Fibroblast of skin of left biceps (primary cell): ENCODE results near the gene JPT2.
A peak's percentile ranks its signal among the peaks of the same experiment; 100 is the strongest.

Source experiments
- DNase-seq, 2 experiments: peaks; one replicate each; pipeline ENCODE4 v3.0.0-alpha.2; 2013; ENCODE audit warnings: low read depth in 2 of 2

The JPT2 gene, protein sequence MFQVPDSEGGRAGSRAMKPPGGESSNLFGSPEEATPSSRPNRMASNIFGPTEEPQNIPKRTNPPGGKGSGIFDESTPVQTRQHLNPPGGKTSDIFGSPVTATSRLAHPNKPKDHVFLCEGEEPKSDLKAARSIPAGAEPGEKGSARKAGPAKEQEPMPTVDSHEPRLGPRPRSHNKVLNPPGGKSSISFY

DNA sequence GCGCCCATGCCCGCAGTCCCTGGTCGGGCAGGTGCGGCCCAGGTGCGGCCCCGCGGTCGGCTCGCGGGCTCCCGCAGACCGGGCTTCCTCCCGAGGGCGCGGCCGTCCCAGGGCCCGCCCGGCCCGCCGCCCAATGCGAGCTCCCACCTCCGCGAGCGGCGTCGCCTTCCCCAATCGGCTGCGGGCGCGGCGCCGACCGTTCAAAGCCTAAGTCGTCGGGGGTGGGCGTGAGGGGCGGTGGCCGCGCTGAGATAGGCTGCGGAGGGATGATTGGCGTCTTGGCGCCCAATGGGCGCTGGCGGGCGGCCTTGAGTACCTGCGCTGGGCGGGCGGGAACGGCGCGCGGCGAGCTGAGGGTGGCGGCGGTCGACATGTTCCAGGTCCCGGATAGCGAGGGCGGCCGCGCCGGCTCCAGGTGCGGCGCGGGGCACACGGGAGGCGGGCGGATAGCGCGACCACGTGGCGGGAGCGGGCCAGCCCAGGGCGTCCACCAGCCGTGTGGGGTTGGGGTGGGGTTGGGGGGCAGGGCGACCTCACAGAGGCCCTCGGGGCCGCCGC is at the start of gene JPT2:
Gene JPT2, plus strand, starts transcription at position 338 of the 558 bp plus-strand sequence. Its CDS starts 34 bp downstream, at position 372.
- DNase-seq = peak; percentile 86 to 89

DNA sequence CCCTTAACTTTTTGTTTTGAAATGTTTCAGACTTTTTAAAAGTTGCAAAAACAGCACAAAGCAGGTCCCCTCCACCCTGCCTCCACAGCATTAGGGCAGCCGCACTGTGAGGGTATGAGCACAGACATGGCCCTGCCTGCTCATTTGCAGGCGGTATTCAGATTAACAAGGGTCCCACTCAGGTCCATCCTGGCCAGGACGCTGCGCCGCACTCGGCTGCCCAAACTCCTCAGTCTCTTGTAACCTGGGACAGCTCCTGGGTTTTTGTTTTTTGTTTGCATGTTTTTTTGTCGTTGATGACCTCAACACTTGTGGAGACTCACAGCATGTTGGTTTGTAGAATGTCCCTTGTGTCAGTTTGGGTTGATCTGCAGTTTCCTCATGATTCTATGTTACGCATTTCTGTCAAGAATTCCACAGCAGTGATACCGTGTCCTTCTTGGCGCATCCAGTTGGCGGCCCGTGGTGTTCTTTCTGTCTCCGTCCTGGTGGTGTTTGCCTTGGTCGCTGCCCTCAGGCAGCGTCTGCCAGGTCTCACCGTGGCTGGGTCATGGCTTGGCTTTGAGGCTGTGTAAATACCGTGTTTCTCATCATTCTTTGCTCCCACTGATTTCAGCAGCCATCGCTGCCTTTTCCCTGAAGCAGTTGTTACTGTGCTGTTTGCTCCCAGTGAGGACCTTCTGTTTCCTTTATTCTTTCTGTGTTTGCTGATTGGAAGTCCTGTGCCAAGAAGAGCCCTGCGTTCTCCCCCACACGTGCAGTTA is 47.4 kb upstream of the JPT2 start:
- no peak for DNase-seq

DNA sequence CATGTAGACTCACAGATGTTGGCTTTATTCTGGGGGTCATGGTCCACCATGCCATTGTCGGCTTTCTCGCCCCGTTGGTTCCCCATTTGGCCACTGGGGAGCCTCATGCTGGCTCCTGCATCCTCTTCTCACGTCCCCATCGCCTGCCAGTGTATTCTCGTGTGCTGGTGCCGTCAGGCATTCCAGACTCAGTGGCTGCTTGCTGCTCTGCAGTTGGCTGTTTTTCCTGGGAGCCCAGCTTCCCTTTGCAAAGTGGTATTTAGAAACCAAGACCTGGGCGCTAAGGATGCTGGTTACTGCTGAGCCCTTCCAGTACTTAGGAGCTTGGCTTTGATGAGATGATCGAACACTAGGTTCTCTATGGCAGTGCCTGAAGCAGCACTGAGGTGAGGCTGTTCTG is 46.8 kb upstream of the JPT2 start:
- DNase-seq = no peak

DNA sequence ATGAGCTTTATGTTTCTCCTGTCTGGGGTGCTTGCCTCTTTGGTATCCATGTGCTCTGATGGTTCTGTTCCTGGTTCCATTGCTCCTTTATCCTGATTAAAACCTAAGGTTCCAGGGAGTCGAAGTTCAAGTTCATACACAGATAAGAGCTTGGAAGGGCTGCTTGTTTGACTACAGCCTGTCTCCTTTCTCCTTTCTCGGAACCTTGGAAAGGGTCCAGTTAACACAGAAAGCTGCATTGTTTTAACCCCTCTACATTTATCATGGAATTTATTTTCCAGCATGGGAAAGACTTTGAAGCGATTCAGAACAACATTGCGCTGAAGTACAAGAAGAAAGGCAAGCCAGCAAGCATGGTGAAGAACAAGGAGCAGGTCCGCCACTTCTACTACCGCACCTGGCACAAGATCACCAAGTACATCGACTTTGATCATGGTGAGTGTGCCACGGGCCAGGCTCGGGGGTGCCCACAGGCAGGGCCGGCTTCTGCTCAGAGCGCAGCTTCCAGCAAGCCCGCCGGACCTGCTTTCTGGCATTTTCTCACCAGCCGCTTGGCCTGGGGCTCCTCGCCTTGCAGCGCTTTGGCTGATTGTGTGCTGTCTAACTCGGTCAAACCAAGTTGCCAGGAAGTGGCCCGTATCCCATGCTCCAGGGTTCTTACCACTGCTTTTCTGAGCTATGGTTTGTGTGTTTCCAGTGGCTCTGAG is 46.0 kb upstream of the JPT2 start:
- no peak for DNase-seq

DNA sequence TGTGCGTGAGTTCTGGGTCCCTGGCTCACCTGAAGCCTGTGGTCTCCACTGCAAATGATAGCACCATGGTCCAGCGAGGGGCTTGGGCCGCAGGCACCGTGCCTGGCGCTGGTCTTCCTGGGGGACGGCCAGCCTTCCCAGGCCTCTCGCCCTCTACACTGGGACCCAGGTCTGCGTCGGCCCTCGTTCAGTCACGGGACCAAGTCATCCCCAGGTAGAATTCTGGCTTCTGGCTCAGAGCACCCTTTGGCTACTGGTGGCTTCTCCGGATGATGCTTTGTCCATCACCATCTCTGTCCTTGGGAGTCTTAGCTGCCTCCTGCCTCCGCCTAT is 45.5 kb upstream of the JPT2 start:
- DNase-seq = no peak

DNA sequence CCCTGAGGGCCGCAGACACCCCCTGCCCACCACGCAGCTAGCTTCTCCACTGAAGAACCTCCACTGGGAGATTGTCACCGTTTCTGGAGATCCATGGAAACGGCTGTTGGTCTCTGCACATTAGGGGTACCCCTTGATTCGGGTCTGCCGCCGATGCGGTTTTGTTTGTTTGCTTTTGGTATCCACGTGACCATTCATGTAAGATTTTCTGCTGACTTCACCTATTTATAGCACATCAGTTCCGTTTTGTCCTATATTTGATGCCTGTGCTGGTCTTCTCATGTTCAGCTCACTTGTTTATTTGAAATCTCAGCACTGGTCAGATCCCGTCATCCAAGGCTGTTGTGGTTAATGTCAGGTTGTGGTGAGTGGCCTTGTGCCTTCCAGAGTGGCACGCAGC is 44.8 kb upstream of the JPT2 start:
- no peak for DNase-seq

DNA sequence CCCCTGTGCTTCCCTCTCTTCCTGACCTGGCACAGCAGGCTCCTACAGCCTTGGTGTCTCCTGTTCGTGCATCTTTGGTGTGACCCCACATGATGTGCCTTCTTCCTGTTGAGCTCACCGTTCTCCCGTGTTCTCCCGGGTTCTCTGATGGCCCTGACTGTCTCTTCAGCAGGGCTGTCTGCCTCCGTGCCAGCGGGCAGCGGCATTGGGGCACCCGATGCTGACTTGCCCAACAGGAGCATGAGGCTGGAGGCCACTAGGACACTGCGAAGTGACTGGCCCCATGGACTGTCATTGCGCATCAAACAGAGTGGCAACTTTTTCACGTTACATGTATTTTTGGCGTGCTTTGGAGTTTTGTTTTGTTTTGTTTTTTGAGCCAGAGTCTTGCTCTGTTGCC is 43.5 kb upstream of the JPT2 start:
- DNase-seq = no peak

DNA sequence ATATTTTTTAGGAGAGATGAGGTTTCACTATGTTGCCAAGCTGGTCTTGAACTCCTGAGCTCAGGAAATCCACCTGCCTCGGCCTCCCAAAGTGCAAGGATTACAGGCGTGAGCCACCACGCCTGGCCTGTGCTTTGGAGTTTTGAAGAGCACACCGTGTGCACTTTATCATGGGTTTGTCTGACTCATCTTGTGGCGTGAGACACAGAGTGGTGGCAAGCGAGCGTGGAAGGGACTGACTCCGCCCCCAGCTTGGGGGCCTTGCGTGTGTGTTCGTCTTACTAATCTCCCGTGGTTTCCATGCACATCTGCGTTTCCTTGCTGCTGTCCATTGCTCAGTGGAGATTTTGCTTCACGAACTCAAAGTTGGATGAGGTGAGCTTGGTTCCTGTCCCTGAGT is 43.0 kb upstream of the JPT2 start:
- DNase-seq = no peak

DNA sequence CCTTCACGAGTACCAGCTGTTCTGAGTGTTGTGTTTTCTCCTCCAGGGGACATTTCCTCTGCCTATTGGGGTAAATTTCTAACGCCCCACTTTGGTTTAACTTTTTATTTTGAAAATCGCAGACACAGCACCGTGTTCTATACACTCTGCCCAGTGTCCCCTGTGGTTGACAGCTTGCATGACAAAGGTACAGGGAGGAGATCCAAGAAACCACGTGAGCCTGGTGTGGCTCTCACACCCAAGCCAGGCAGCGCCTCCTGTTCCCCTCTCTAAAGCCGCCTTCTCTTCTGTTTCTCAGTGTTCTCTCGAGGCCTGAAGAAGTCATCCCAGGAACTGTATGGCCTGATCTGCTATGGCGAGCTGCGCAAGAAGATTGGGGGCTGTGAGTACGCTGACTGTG is 40.6 kb upstream of the JPT2 start:
- no peak for DNase-seq

DNA sequence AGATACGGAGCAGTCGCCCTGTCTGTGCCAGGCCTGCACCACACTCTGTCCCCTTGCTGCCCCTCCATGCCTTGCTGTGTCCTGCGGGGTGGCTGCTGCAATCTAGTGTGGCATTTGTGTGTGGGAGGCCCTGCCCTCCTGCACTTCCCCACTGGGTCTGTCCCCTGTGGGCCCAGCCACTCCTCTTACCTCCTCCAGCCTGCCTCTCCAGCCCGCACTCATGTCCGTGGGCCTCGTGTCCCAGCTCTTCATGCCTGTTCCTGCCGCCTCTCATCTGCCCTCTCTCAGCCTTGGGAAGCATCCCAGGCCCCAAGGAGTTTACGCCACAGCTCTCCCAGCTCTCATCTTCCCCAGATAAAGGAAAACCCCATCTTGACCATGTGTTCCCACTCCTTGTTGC is 39.3 kb upstream of the JPT2 start:
- no peak for DNase-seq

DNA sequence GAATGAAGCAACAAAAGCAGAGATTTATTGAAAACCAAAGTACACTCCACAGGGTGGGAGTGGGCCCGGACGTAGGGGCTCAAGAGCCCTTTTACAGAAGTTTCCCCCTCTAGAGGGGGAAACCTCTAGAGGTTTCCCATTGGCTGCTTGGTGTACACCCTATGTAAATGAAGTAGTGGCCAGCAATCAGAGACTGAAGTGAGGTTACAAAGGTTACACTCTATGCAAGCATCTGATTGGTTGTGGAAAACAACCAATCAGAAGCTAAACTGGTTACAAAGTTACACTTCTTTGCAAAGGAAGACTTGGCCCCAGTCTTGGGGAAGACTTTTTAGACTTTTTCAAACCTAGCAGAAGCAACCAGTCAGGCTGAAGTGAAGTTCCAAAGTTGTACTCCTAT is 38.8 kb upstream of the JPT2 start:
- no peak for DNase-seq

DNA sequence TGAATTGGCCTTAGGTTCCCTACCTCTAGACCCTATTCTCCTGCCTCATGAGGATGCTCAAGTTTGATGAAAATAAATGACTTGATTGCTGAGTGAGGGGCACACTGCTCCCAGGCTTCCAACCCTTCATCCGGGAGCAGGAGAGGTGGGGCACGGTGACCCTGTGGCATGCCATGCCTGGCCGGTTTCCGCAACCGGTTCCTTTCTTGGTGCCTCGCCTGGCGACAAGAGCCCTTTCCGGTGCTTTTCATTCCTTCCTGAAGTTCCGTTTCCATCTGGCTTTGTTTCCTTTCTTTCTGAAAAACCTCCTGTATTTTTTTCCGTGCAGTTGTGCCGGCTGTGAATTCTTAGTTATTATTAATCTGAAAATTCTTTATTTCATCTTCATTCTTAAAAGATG is 38.2 kb upstream of the JPT2 start:
- DNase-seq = no peak

DNA sequence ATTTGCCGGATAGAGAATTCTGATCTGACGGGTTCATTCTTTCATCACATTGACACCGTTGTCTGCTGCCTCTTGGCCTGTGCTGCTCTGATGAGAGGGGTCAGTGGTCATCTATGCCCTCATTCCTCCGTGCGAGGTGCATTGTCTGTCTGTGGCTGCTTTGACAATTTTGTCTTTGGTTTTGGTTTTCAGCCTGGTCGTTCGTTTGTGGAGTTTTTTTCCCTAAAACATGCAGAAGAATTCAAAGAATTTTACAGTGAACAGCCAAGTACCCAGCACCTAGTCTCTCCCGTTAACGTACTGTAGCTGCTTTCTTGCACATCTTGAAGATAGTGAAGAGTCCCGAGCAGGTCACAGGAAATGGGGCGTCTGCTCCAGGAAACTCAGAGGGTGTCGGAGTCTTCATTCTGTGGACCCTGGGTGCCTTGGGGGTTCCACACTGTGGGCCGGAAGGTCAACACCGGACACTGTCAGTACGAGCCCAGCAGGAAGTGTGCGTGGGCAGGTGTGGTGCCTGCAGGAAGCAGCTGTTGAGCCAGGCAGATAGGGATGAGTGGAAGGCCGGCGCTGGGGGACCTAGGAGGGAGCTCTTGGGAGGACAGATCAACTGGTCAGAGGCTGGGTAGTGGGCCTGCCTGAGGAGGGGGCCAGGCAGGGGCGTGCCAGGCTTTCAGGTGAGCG is 37.7 kb upstream of the JPT2 start:
- DNase-seq = no peak

DNA sequence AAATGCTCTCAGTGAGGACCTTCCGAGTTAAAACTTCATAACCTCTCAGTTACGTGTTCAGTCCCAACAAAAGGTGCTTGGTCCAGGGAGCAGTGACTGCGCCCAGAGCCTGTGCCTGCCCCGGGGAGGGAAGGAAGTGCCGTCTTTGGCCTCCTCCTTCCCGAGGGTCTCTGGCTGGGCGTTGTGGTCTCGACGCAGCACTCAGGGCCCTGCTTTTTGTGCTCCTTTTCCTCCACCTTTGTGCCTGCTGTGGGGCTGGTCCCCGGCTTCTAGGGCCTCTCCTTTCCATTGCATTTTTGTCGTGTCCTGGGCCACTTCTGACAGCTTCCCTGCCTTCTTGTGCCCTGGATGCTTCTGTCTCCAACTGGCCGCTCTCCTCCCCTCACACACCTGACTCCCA is 36.8 kb upstream of the JPT2 start:
- no peak for DNase-seq

DNA sequence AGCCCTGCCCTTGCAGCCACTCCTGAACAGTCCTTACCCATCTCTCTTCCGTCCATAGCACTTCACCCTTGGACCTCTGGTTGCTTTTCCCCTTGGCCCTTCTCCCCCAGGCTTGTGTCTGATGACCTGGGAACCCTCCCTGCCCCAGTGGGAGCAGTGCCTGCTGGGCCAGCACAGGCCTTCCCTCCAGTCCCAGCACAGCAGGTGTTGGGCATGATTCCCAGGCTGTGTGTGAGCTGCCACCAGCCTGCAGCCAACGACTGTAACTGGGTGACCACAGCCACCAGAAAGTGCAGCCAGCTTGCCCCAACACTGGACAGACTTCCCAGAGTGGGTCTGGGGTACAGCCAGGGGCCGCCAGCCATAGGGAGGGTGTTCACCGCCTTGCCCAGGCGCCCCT is 35.9 kb upstream of the JPT2 start:
- no peak for DNase-seq

DNA sequence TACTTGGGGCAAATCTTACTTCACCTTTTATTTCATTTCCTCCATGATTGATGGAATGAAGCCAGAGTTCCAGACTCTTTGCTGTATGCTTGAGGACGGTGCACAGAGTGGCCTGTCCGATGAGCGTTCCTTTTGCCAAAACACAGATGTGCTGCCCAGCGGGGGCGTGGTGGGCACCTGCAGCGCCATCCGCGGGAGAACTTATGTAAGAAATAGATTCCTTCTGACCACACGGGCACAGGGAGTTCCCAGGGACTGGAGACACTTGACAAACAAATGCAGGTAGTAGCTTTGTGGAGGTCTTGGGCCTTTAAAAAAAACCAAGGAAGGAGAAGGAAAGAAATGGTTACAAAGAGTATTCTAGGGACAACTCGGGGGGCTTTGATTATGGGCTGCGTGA is 35.3 kb upstream of the JPT2 start:
- DNase-seq = no peak

DNA sequence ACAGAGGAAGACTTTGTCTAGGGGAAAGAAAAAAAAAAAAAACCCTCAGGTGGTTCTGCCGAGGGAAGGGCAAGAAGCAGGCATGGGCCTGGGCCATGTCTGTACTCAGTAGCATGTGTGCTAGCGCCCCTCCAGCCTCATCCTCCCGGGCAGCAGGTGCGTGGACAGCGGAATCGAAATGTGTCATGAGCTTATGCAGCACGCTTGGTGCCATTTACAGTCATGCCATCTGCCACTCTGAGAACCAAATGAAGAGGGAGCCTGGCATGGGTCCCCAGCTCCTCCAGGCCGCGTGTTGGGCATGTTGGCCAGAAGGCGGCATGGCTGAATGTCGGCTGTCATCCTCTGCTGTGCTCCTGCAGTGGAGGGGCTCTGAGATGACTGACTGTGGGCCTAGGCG is 34.6 kb upstream of the JPT2 start:
- no peak for DNase-seq

DNA sequence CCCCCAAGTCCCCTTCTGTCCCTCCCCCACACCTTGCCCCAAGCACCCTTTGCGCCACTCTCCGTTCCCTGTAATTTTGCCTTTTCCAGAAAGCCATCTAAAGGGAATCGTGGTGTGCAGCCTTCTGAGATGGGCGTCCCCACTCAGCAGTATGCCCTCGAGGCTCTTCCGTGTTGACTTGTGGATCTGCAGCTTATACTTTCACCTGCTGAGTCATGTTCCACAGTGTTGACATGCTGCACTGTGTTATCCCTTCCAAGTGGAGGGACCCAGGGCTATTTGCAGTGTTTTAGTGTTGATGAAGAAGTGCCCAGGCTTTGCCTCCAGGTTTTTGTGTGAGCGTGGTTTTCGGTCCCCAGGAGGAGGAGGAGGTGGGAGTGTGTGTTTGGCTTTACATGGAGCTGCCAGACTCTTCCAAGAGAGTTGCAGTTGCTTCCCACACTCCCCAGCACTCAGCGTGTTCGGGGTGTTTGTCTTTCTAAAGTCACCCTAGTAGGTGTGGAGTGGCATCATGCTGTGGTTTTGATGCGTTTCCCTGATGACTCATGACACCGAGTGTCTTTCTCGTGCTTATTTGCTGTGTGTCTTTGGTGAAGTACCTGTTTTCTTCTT is 32.1 kb upstream of the JPT2 start:
- DNase-seq = no peak

DNA sequence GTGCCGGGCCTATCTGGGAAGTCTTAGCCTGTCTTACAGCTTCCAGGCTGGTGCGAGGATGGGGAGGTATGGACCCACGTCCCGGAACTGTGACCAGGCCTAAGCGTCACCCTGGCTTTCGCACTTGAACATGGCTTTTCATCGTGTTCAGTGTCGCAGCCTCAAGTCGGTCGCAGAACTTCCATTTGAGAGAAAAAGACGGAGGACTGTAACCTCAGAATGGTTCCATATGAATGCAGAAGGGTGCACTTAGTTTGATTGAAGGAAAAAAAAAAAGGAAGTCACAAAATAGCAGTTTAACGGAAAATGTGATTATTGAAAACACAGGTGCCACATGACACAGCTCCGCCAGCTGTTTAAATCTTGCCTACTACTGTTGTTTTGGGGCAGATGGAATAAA is 30.2 kb upstream of the JPT2 start:
- DNase-seq = no peak

DNA sequence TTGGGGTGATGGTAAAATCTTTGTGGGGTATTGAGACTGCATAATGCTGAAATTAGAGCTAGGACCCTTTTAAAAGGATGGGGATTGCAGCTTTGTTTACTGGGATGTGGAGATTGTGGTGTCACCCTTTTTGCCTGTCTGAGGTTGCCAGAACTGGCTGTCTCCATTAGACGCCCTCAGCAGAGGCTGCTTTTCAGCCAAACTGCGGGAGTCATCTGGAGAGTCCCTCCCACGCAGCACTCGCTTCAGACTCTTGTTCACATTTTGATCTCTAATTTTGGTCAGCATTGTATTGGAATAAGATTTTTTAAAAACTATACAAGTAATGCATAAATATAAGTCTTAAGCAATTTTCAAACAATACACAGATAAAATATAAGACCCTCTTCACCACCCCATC is 27.9 kb upstream of the JPT2 start:
- DNase-seq = no peak

DNA sequence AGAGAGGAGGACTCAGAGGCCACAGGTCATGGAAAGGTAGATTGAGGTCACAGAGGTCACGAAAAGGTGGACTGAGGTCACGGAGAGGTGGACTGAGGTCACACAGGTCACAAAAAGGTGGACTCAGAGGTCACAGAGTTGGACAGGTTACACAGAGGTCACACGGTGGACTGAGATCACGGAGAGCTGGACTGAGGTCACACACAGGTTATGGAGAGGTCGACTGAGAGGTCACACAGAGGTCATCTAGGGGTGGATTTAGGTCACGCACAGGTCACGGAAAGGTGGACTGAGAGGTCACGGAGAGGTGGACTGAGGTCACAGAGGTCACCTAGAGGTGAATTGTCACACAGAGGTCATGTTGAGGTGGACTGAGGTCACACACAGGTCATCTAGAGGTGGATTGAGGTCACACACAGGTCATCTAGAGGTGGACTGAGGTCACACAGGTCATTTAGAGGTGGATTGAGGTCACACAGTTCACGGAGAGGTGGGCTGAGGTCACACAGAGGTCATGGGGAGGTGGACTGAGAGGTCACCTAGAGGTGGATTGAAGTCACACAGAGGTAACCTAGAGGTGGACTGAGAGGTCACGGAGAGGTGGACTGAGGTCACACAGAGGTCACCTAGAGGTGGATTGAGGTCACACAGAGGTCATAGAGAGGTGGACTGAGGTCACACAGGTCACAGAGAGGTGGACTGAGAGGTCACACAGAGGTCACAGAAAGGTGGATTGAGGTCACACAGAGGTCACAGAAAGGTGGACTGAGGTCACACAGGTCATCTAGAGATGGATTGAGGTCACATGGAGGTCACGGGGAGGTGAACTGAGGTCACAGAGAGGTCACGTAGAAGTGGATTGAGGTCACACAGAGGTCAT is 26.7 kb upstream of the JPT2 start:
- DNase-seq = no peak
